Endothelial cell of umbilical vein (primary cell): ENCODE results near the gene EFNA4. TPM values are rescaled to one million over a fixed set of nuclear protein-coding genes. Genes with fewer than 3 reads are reported as not detected.

Experiments used
- BruUV-seq: library from RNA; stranded (reverse); fragments of 400-500 nt; replicated peaks from 2 replicates; lab custom pipeline; 2021; lab: Mats Ljungman, UMichigan
- CTCF ChIA-PET: fragments of 300-600, 350-600 bp; sonication (Branson Sonifier 250); formaldehyde crosslinking; loops from one replicate; lab custom pipeline; 2021; ENCODE audit warnings: antibody characterized with exemption, inconsistent platforms; lab: Charles Lee
- POLR2A ChIA-PET: fragments of 300-600, 350-600 bp; sonication (Branson Sonifier 250); formaldehyde crosslinking; loops from one replicate; lab custom pipeline; 2021; ENCODE audit warnings: antibody characterized with exemption, inconsistent platforms; lab: Charles Lee
- DNase-seq: peaks from one replicate; pipeline ENCODE4 v3.0.0-alpha.2; 2011; ENCODE audit warnings: low read depth, low spot score
- FAIRE-seq: peaks from 2 replicates; lab custom pipeline; 2011; peaks lifted over from hg19 to GRCh38; lab: Jason Lieb, UNC
- H2AFZ ChIP-seq: 2 replicates; pipeline ENCODE4 v1.6.0; 2012; ENCODE audit warnings: low read depth, low read length, control low read depth, inconsistent platforms
- H3K27ac ChIP-seq: 2 replicates; pipeline ENCODE4 v1.5.1; 2011; ENCODE audit warnings: low read depth, mild to moderate bottlenecking, control low read depth, low read length, moderate library complexity; ENCODE audit not compliant: insufficient read depth
- H3K27me3 ChIP-seq, 2 experiments: 2 replicates each; pipeline versions ENCODE4 v1.6.0 to v1.6.1; 2011; ENCODE audit warnings: low read length in 2 of 2, mixed read lengths in 1 of 2; ENCODE audit not compliant: control insufficient read depth in 2 of 2, insufficient read depth in 2 of 2
- H3K36me3 ChIP-seq, 2 experiments: 2 replicates in 1 of 2; 3 replicates in 1 of 2; pipeline ENCODE4 v1.5.1; 2011; ENCODE audit warnings: low read length in 2 of 2, mild to moderate bottlenecking in 1 of 2, moderate library complexity in 1 of 2; ENCODE audit not compliant: control insufficient read depth in 2 of 2, insufficient read depth in 2 of 2; ENCODE audit errors: extremely low read depth in 1 of 2
- H3K4me1 ChIP-seq: 3 replicates; pipeline ENCODE4 v1.5.1; 2011; ENCODE audit warnings: mild to moderate bottlenecking, low read length; ENCODE audit not compliant: control insufficient read depth, insufficient read depth; ENCODE audit errors: extremely low read depth
- H3K4me2 ChIP-seq: 2 replicates; pipeline ENCODE4 v1.6.1; 2011; ENCODE audit warnings: low read length, control low read depth, mixed read lengths; ENCODE audit not compliant: insufficient read depth
- H3K4me3 ChIP-seq, 3 experiments: fragments of 200-600 bp in 1 of 3; sonication (generic), shearing (Covaris generic) in 1 of 3; replicated peaks in 1 of 3; 2 replicates each; pipeline ENCODE4 v1.5.1; 2011 to 2016; ENCODE audit warnings: control low read depth in 3 of 3, low read length in 3 of 3, mild to moderate bottlenecking in 2 of 3, inconsistent platforms in 1 of 3, low read depth in 1 of 3, moderate library complexity in 1 of 3; ENCODE audit not compliant: insufficient read depth in 1 of 3
- H3K79me2 ChIP-seq: 2 replicates; pipeline ENCODE4 v1.6.0; 2012; ENCODE audit warnings: low read length, inconsistent platforms; ENCODE audit not compliant: control insufficient read depth, insufficient read depth
- H3K9ac ChIP-seq: replicated peaks from 2 replicates; pipeline ENCODE3; 2011; ENCODE audit warnings: low read length, control low read depth; ENCODE audit not compliant: insufficient read depth; ENCODE audit errors: extremely low read depth
- H3K9me1 ChIP-seq: replicated peaks from 3 replicates; pipeline ENCODE4 v1.6.0; 2011; ENCODE audit warnings: mild to moderate bottlenecking, low read length; ENCODE audit not compliant: control insufficient read depth, insufficient read depth; ENCODE audit errors: extremely low read depth
- H3K9me3 ChIP-seq: replicated peaks from 2 replicates; pipeline ENCODE4 v1.5.1; 2012; ENCODE audit warnings: low read length, inconsistent platforms; ENCODE audit not compliant: control insufficient read depth, insufficient read depth
- H4K20me1 ChIP-seq: replicated peaks from 2 replicates; pipeline ENCODE3; 2011; ENCODE audit warnings: mild to moderate bottlenecking, low read length; ENCODE audit not compliant: control insufficient read depth, insufficient read depth; ENCODE audit errors: extremely low read depth
- EZH2 ChIP-seq: IDR thresholded peaks from 2 replicates; pipeline ENCODE4 v1.6.1; 2012; ENCODE audit warnings: borderline replicate concordance, low read depth, mild to moderate bottlenecking, moderate library complexity, low read length, inconsistent platforms; ENCODE audit not compliant: severe bottlenecking
- FOS ChIP-seq: IDR thresholded peaks from 2 replicates; pipeline ENCODE4 v1.6.1; 2011; ENCODE audit warnings: mild to moderate bottlenecking, low read length, moderate library complexity, borderline replicate concordance; ENCODE audit not compliant: insufficient read depth
- GATA2 ChIP-seq: IDR thresholded peaks from 2 replicates; pipeline ENCODE4 v1.7.0; 2011; ENCODE audit warnings: low read depth, mild to moderate bottlenecking, moderate library complexity, mixed read lengths, low read length; ENCODE audit not compliant: insufficient read length, insufficient read depth
- JUN ChIP-seq: IDR thresholded peaks from 2 replicates; pipeline ENCODE4 v1.6.1; 2011; ENCODE audit warnings: borderline replicate concordance, low read depth; ENCODE audit not compliant: insufficient read length, insufficient read depth
- MYC ChIP-seq: IDR thresholded peaks from one replicate; pipeline ENCODE4 v1.6.1; 2011; ENCODE audit warnings: mild to moderate bottlenecking, low read depth, low read length
- POLR2A ChIP-seq: IDR thresholded peaks from 2 replicates; pipeline ENCODE4 v1.6.1; 2012; ENCODE audit warnings: low read depth, mild to moderate bottlenecking, control low read depth, low read length
- POLR2AphosphoS5 ChIP-seq: IDR thresholded peaks from 2 replicates; pipeline ENCODE4 v1.6.1; 2012; ENCODE audit warnings: low read depth, mild to moderate bottlenecking, control low read depth, low read length, moderate library complexity; ENCODE audit not compliant: insufficient read depth
- dilution Hi-C: fragments of 300-500 bp; cut with MboI; formaldehyde crosslinking; loops from one replicate; pipeline ENCODE4 v1.15.0; 2019; ENCODE audit warnings: low sequenced_read_pairs; ENCODE audit not compliant: extremely low pct_ligation_motif_present
- intact Hi-C: fragments of 100-400 bp; cut with micrococcal nuclease; formaldehyde crosslinking; loops from one replicate; pipeline ENCODE4 v1.10.0; 2022
- polyA plus RNA-seq, 4 experiments: library from polyadenylated mRNA; depleted of rRNA in 3 of 4; stranded (reverse) in 3 of 4; unstranded in 1 of 4; fragments of >200 nt; gene quantifications; 2 replicates each; pipeline versions ENCODE4 v1.2.1 to v1.2.3, GENCODE V29; 2011 to 2012; ENCODE audit warnings: missing spikeins in 1 of 4
- total RNA-seq: library from RNA; stranded (reverse); gene quantifications from 2 replicates; pipeline ENCODE4 v1.2.3, GENCODE V29; 2021
- TF ChIP-seq, protein P1 (sequence below), 2 donors: IDR thresholded peaks; 1 replicate in 1 of 2; 2 replicates in 1 of 2; pipeline ENCODE4 v1.5.1; 2011; ENCODE audit warnings: low read length in 2 of 2, mild to moderate bottlenecking in 2 of 2, moderate library complexity in 2 of 2, control low read depth in 1 of 2, inconsistent platforms in 1 of 2, low read depth in 1 of 2; ENCODE audit not compliant: insufficient read depth in 1 of 2; ENCODE audit errors: extremely low read depth in 1 of 2

EFNA4 gene
- total and polyA plus RNA-seq, 2 donors (not counting 3 experiments of a cell fraction or from before 2014, with no cell fraction given): 16.5 to 25.2 TPM

DNA sequence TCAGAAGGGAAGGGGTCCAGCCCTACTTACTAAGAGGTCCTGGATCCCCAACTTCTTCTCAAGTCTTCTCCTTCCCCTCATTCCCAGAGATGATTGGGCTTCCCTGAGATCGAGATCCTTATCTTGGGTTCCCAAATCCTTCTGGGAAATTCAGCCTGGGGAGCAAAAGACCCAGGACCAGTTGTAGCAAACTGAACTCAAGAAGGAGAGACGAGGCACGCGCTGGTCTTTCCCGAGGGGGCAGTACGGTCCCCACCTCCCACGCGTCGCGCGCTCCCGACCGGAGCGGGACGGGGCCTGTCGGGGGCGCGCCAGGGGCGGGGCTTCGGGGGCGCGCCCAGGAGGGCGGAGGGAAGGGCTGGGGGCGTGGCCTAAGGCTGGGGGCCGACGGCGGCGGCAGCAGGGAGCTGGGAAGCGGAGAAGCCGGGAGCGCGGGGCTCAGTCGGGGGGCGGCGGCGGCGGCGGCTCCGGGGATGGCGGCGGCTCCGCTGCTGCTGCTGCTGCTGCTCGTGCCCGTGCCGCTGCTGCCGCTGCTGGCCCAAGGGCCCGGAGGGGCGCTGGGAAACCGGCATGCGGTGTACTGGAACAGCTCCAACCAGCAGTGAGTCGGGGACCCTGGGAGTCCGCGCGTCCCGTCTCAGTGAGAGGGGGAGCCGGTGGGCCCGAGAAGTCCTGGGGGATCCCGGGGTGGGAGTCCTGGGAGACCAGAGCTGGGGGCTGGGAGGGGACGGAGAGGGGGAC lies 15.1 kb downstream of the EFNA4 start, which contains the start of gene EFNA3:
TSS of gene EFNA3 (plus strand) at position 369 of the 741 bp plus-strand sequence. CDS start at position 474, 105 bp downstream.
- Histone ChIP-seq H3K9me1 (no peaks in the 10 kb centered on the region), H3K4me1 (peaks cover 5% of the 10 kb centered on the region), H2AFZ (peak within 1 kb of the TSS; percentile 29), H3K4me2 (peak within 1 kb of the TSS; percentile 33), H3K27ac (no peak within 1 kb of the TSS), H3K4me3 (peak within 1 kb of the TSS in 1 of 3 experiments; percentile 27), H3K79me2 (no peaks in the 10 kb centered on the region), H3K9ac (no peak within 1 kb of the TSS), H3K9me3 (no peaks in the 10 kb centered on the region), H4K20me1 (no peaks in the 10 kb centered on the region), H3K27me3 (peaks cover 40 to 46% of the 10 kb centered on the region in 2 experiments), H3K36me3 (no peaks in the 10 kb centered on the region)
- TF ChIP-seq MYC (no peak), GATA2 (peak; percentile 74)
- FAIRE-seq (peak; percentile 76), DNase-seq (peak; percentile 65)
- dilution Hi-C loops: no loop called here
- intact Hi-C loops: no loop called here
- POLR2A ChIA-PET: no interaction called here
- BruUV-seq: no TSS peak
- CTCF ChIA-PET: interaction anchor here (0.8 to 1.9 kb wide), 11 partner anchors 12 to 519 kb away, joined by 3 to 8 read pairs (median 3); partner anchors contain the start of genes ADAM15 and KRTCAP2

DNA sequence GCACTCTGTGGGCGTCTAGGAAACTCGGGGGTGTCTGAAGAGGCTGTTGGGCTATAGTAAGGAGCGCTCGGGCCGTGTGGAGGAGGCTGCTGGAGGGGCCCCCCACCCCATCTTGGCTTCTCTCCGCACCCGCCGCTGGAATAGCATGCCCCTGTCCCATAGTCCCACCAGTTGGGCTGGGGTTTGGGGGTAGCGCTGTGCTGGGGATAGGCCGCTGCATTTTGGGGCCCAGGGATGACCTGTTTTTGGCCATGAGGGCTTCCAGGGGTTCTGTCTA lies 15.6 kb downstream of the EFNA4 start:
- intact Hi-C loops (no loop called here), dilution Hi-C loops (no loop called here)
- no peak overlapping the region for H3K9ac ChIP-seq
- H2AFZ ChIP-seq: no peak overlapping the region
- no peak overlapping the region for H3K27ac ChIP-seq
- no TSS peak for BruUV-seq
- FAIRE-seq: no peak
- H3K36me3 ChIP-seq: no peaks in the 10 kb centered on the region
- peaks cover 7% of the 10 kb centered on the region for H3K4me1 ChIP-seq
- DNase-seq: no peak
- no peaks in the 10 kb centered on the region for H3K79me2 ChIP-seq
- H3K4me3 ChIP-seq: peak overlapping the region in 1 of 3 experiments; percentile 27
- H3K27me3 ChIP-seq: peaks cover 40 to 46% of the 10 kb centered on the region in 2 experiments
- CTCF ChIA-PET: interaction anchor here (0.8 to 1.9 kb wide), 11 partner anchors 12 to 520 kb away, joined by 3 to 8 read pairs (median 3); partner anchors contain the start of genes ADAM15 and KRTCAP2
- no peak for TF ChIP-seq POLR2AphosphoS5
- no peak for TF ChIP-seq GATA2
- TF ChIP-seq POLR2A: no peak
- TF ChIP-seq FOS: no peak
- TF ChIP-seq JUN: no peak
- TF ChIP-seq, protein P1, sequence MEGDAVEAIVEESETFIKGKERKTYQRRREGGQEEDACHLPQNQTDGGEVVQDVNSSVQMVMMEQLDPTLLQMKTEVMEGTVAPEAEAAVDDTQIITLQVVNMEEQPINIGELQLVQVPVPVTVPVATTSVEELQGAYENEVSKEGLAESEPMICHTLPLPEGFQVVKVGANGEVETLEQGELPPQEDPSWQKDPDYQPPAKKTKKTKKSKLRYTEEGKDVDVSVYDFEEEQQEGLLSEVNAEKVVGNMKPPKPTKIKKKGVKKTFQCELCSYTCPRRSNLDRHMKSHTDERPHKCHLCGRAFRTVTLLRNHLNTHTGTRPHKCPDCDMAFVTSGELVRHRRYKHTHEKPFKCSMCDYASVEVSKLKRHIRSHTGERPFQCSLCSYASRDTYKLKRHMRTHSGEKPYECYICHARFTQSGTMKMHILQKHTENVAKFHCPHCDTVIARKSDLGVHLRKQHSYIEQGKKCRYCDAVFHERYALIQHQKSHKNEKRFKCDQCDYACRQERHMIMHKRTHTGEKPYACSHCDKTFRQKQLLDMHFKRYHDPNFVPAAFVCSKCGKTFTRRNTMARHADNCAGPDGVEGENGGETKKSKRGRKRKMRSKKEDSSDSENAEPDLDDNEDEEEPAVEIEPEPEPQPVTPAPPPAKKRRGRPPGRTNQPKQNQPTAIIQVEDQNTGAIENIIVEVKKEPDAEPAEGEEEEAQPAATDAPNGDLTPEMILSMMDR (IDR thresholded peaks at IDR 0.05; ENCODE audit: extremely low read depth in 1 of 2, insufficient read depth in 1 of 2, low read depth in 1 of 2, low read length in 2 of 2): no peak
- TF ChIP-seq EZH2: no peak
- no peak overlapping the region for H3K4me2 ChIP-seq
- POLR2A ChIA-PET: no interaction called here
- H3K9me1 ChIP-seq: no peaks in the 10 kb centered on the region
- H3K9me3 ChIP-seq: no peaks in the 10 kb centered on the region
- H4K20me1 ChIP-seq: no peaks in the 10 kb centered on the region
